Astrocyte (in vitro differentiated cells and primary cell): ENCODE results near the gene CCNL1. TPM values are rescaled to one million over a fixed set of nuclear protein-coding genes. Genes with fewer than 3 reads are reported as not detected.
A peak's percentile ranks its signal among the peaks of the same experiment; 100 is the strongest.

Experiments
- DNase-seq: peaks from one replicate; pipeline ENCODE4 v3.0.0-alpha.2; 2010; ENCODE audit warnings: low read depth
- FAIRE-seq: peaks from 2 replicates; lab custom pipeline; 2011; peaks lifted over from hg19 to GRCh38; lab: Jason Lieb, UNC
- H2AFZ ChIP-seq: 2 replicates; pipeline ENCODE4 v1.6.0; 2012; ENCODE audit warnings: low read depth, low read length, inconsistent platforms
- H3K27ac ChIP-seq: 2 replicates; pipeline ENCODE4 v1.5.1; 2011; ENCODE audit warnings: low read depth, low read length, inconsistent platforms
- H3K27me3 ChIP-seq: 2 replicates; pipeline ENCODE4 v1.6.0; 2011; ENCODE audit warnings: low read length, inconsistent platforms; ENCODE audit not compliant: insufficient read depth
- H3K36me3 ChIP-seq: 2 replicates; pipeline ENCODE4 v1.5.1; 2011; ENCODE audit warnings: low read length, inconsistent platforms; ENCODE audit not compliant: insufficient read depth
- H3K4me1 ChIP-seq: 2 replicates; pipeline ENCODE4 v1.5.1; 2011; ENCODE audit warnings: low read length, inconsistent platforms; ENCODE audit not compliant: insufficient read depth
- H3K4me2 ChIP-seq: 2 replicates; pipeline ENCODE4 v1.6.0; 2012; ENCODE audit warnings: low read length, inconsistent platforms
- H3K4me3 ChIP-seq: 2 replicates; pipeline ENCODE4 v1.5.1; 2011; ENCODE audit warnings: low read depth, mild to moderate bottlenecking, low read length, inconsistent platforms; ENCODE audit not compliant: insufficient read depth
- H3K79me2 ChIP-seq: 2 replicates; pipeline ENCODE4 v1.6.0; 2012; ENCODE audit warnings: mild to moderate bottlenecking, low read length, inconsistent platforms; ENCODE audit not compliant: insufficient read depth
- H3K9ac ChIP-seq: 2 replicates; pipeline ENCODE4 v1.6.0; 2012; ENCODE audit warnings: mild to moderate bottlenecking, low read length, inconsistent platforms
- H3K9me3 ChIP-seq: 2 replicates; pipeline ENCODE4 v1.5.1; 2012; ENCODE audit warnings: low read depth, mild to moderate bottlenecking, low read length, inconsistent platforms; ENCODE audit not compliant: insufficient read depth
- H4K20me1 ChIP-seq: 2 replicates; pipeline ENCODE4 v1.6.0; 2012; ENCODE audit warnings: low read length, inconsistent platforms; ENCODE audit not compliant: insufficient read depth
- H3K27ac Mint-ChIP-seq: one replicate; pipeline ENCODE4 v1.8.0; 2021; ENCODE audit warnings: mild to moderate bottlenecking, mixed read lengths; ENCODE audit not compliant: unreplicated experiment
- H3K27me3 Mint-ChIP-seq: one replicate; pipeline ENCODE4 v1.8.0; 2021; ENCODE audit warnings: low read depth, mixed read lengths; ENCODE audit not compliant: unreplicated experiment
- H3K36me3 Mint-ChIP-seq: one replicate; pipeline ENCODE4 v1.8.0; 2021; ENCODE audit warnings: low read depth, mixed read lengths; ENCODE audit not compliant: unreplicated experiment
- H3K4me1 Mint-ChIP-seq: one replicate; pipeline ENCODE4 v1.8.0; 2021; ENCODE audit warnings: low read depth, mixed read lengths; ENCODE audit not compliant: unreplicated experiment
- H3K4me3 Mint-ChIP-seq: one replicate; pipeline ENCODE4 v1.8.0; 2021; ENCODE audit warnings: mild to moderate bottlenecking, moderate library complexity, mixed read lengths; ENCODE audit not compliant: unreplicated experiment
- H3K9me3 Mint-ChIP-seq: one replicate; pipeline ENCODE4 v1.8.0; 2021; ENCODE audit warnings: mild to moderate bottlenecking, mixed read lengths; ENCODE audit not compliant: unreplicated experiment
- CTCF ChIP-seq: IDR thresholded peaks from 2 replicates; pipeline ENCODE4 v1.5.1; 2011; ENCODE audit warnings: low read depth, mild to moderate bottlenecking, inconsistent platforms, low read length, moderate library complexity; ENCODE audit not compliant: insufficient read depth
- EZH2 ChIP-seq: IDR thresholded peaks from 2 replicates; pipeline ENCODE4 v1.6.1; 2012; ENCODE audit warnings: mild to moderate bottlenecking, low read length, inconsistent platforms; ENCODE audit not compliant: insufficient read depth
- total RNA-seq: library from RNA; stranded (reverse); gene quantifications from 2 replicates; pipeline ENCODE4 v1.2.1, GENCODE V29; 2021

Gene CCNL1
- total RNA-seq, 1 donor from 2014 or later, result 66.8 TPM

- no peak overlapping the region for H2AFZ ChIP-seq
- Mint-ChIP-seq H3K4me3 (no peak overlapping the region), H3K36me3 (no peaks in the 10 kb centered on the region), H3K4me1 (peaks cover 44% of the 10 kb centered on the region), H3K9me3 (no peaks in the 10 kb centered on the region), H3K27ac (peak overlapping the region; percentile 77), H3K27me3 (no peaks in the 10 kb centered on the region)
- H3K9me3 ChIP-seq, result no peaks in the 10 kb centered on the region
- H3K4me1 ChIP-seq, result peaks cover 29% of the 10 kb centered on the region
- FAIRE-seq (no peak), DNase-seq (peak; percentile 98)
- peak overlapping the region; percentile 77 for H3K27ac ChIP-seq
- H3K4me3 ChIP-seq, result no peak overlapping the region
- peak overlapping the region; percentile 55 for H3K9ac ChIP-seq
- H3K79me2 ChIP-seq, result no peaks in the 10 kb centered on the region
- H3K36me3 ChIP-seq, result no peaks in the 10 kb centered on the region
- H3K4me2 ChIP-seq, result peak overlapping the region; percentile 45
- no peak for TF ChIP-seq CTCF
- TF ChIP-seq EZH2, result no peak
- H4K20me1 ChIP-seq, result no peaks in the 10 kb centered on the region
- no peaks in the 10 kb centered on the region for H3K27me3 ChIP-seq
These were observed 37.8 kb downstream of the CCNL1 start for GRCh38 chr3:157122116-157122515.

DNA sequence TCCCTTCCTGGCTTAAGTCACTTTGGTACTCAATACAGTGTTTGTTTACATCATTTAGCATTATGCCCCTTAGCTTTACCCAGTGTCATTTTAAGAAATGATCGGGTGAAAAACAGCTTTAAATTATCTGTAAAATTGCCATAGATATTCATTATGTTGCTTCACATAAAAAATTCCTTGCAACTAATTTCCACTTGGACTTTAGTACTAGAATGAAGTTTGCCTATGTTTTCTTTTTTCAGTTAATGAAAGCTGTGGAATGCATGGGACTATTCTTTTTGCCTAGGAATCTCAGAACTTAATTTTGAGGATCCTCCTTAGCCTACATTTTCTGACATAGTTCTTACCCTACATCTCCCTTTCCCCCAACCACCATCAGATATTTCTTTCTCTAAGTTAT lies 38.4 kb downstream of the CCNL1 start:
- no peaks in the 10 kb centered on the region for H3K27me3 Mint-ChIP-seq
- peaks cover 28% of the 10 kb centered on the region for H3K4me1 ChIP-seq
- no peak overlapping the region for H3K9ac ChIP-seq
- H3K4me3 ChIP-seq, result no peak overlapping the region
- H3K9me3 Mint-ChIP-seq, result no peaks in the 10 kb centered on the region
- H3K27ac Mint-ChIP-seq, result peak overlapping the region; percentile 77
- H3K4me3 Mint-ChIP-seq, result no peak overlapping the region
- H3K36me3 Mint-ChIP-seq, result no peaks in the 10 kb centered on the region
- no peaks in the 10 kb centered on the region for H3K9me3 ChIP-seq
- peak overlapping the region; percentile 77 for H3K27ac ChIP-seq
- peak overlapping the region; percentile 45 for H3K4me2 ChIP-seq
- H3K36me3 ChIP-seq, result no peaks in the 10 kb centered on the region
- no peaks in the 10 kb centered on the region for H3K79me2 ChIP-seq
- peaks cover 44% of the 10 kb centered on the region for H3K4me1 Mint-ChIP-seq
- no peaks in the 10 kb centered on the region for H3K27me3 ChIP-seq
- TF ChIP-seq CTCF, result no peak
- TF ChIP-seq EZH2, result no peak
- no peak for DNase-seq
- no peaks in the 10 kb centered on the region for H4K20me1 ChIP-seq
- H2AFZ ChIP-seq, result no peak overlapping the region
- no peak for FAIRE-seq

DNA sequence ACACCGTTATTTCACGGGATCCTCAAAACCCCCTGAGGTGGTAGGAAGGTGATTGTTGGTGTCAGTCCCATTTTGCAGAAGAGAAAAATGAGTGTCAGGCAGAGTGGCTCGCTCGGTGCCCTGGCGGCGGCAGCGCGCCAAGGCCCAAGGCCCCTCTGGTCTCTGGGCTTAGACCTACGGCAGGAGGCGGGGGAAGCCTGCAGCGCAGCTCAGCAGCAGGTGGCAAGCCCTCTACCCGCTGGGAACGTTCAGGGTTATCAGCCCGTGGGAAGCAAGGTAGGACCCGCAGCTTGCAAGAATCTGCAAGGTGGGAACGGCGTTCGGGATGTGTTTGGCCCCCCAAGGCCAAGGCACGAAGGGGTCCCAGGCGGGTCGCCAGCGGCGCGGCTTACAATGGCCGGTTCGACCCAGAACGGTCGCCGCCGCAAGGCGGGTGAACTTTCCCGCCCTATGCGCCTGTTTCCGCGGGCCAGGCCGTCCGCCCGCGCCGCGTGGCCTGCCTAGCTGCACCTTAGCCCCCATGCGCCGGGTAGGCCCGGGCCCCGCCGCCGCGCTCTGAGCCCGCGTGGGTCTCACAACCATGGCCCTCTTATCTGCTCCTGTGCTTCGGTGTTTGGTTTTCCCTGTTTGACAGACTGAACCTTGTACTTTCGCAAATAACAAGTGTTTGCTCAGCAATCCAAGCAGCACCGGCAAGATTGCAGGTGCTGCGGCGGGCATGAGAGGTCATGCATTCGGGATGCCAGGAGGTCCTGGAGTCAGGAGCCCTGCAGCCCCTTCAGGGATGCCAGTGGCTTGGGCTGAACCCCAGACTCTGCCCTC lies 39.7 kb downstream of the CCNL1 start:
- no peaks in the 10 kb centered on the region for H3K36me3 ChIP-seq
- Mint-ChIP-seq H3K27ac (no peak overlapping the region), H3K36me3 (no peaks in the 10 kb centered on the region), H3K9me3 (no peaks in the 10 kb centered on the region), H3K4me3 (no peak overlapping the region), H3K27me3 (no peaks in the 10 kb centered on the region), H3K4me1 (peaks cover 45% of the 10 kb centered on the region)
- no peak overlapping the region for H3K27ac ChIP-seq
- DNase-seq, result no peak
- H3K27me3 ChIP-seq, result no peaks in the 10 kb centered on the region
- H4K20me1 ChIP-seq, result no peaks in the 10 kb centered on the region
- TF ChIP-seq CTCF (no peak), EZH2 (no peak)
- H3K79me2 ChIP-seq, result no peaks in the 10 kb centered on the region
- no peak overlapping the region for H2AFZ ChIP-seq
- no peaks in the 10 kb centered on the region for H3K9me3 ChIP-seq
- H3K9ac ChIP-seq, result no peak overlapping the region
- H3K4me3 ChIP-seq, result no peak overlapping the region
- no peak for FAIRE-seq
- H3K4me2 ChIP-seq, result no peak overlapping the region
- H3K4me1 ChIP-seq, result peaks cover 38% of the 10 kb centered on the region
